Adrenal gland (tissue), 19 donors: ENCODE data around the gene ATP11A. TPM values are rescaled to one million over a fixed set of nuclear protein-coding genes. Genes with fewer than 3 reads are reported as not detected.
A peak's percentile ranks its signal among the peaks of the same experiment; 100 is the strongest.

Experiments
- DNase-seq, 7 donors: peaks; one replicate each; pipeline ENCODE4 v3.0.0-alpha.2; 2019 to 2020
- H3K27ac ChIP-seq, 5 donors: fragments of 200-600 bp; sonication (generic) in 4 of 5; 1 replicate in 3 of 5; 2 replicates in 2 of 5; pipeline versions ENCODE4 v1.5.1 to v1.8.0; 2016 to 2020; ENCODE audit warnings: mild to moderate bottlenecking in 1 of 5
- H3K27me3 ChIP-seq: fragments of 200-600 bp; 2 replicates; pipeline ENCODE4 v1.8.0; 2021
- H3K36me3 ChIP-seq, 2 donors: fragments of 200-600 bp; replicated peaks in 1 of 2; 1 replicate in 1 of 2; 2 replicates in 1 of 2; pipeline versions ENCODE4 v1.5.1 to v1.8.0; 2018 to 2022
- H3K4me1 ChIP-seq, 2 donors: fragments of 200-600 bp; replicated peaks in 1 of 2; 1 replicate in 1 of 2; 2 replicates in 1 of 2; pipeline versions ENCODE4 v1.5.1 to v1.8.0; 2018 to 2021
- H3K4me3 ChIP-seq, 4 donors: fragments of 200-600 bp; sonication (generic) in 3 of 4; one replicate each; pipeline ENCODE4 v1.5.1; 2016 to 2018
- H3K9me3 ChIP-seq, 3 donors: fragments of 200-600 bp; sonication (generic) in 1 of 3; replicated peaks in 1 of 3; 1 replicate in 2 of 3; 2 replicates in 1 of 3; pipeline versions ENCODE4 v1.5.1 to v1.8.0; 2016 to 2021
- CTCF ChIP-seq, 6 experiments: fragments of 450-650 bp in 4 of 6; fragments of 200-600 bp in 2 of 6; sonication (generic) in 1 of 6; IDR thresholded peaks; 1 replicate in 5 of 6; 2 replicates in 1 of 6; pipeline versions ENCODE4 v1.5.1 to v1.8.0; 2016 to 2021; ENCODE audit warnings: antibody characterized with exemption in 6 of 6, mild to moderate bottlenecking in 2 of 6, moderate library complexity in 1 of 6
- POLR2A ChIP-seq, 2 donors: fragments of 450-650 bp; IDR thresholded peaks; one replicate each; pipeline ENCODE4 v1.6.1; 2017; ENCODE audit warnings: antibody characterized with exemption in 2 of 2, mild to moderate bottlenecking in 2 of 2, moderate library complexity in 1 of 2
- WGBS, 4 donors: extraction: QIAGEN DNeasy Blood & Tissue Kit in 2 of 4; methylation state at CpG; one replicate each; pipeline versions ENCODE4 v1.1.5 to v1.1.7; 2013 to 2017; 5-methylcytosine and 5-hydroxymethylcytosine counted together
- intact Hi-C, 2 donors: fragments of 100-400 bp; cut with DNase I; formaldehyde crosslinking; loops; one replicate each; pipeline versions ENCODE4 v1.14.1 to v1.15.0; 2022 to 2023
- long read RNA-seq, 10 donors: library from polyadenylated mRNA in 3 of 10; unstranded in 2 of 10; stranded (forward) in 1 of 10; transcript quantifications; one replicate each; pipeline ENCODE4 v2.0.0 and lab custom pipeline, GENCODE V29; 2021 to 2026
- polyA plus RNA-seq, 3 donors: library from polyadenylated mRNA; stranded (reverse); fragments of 200-250 nt in 2 of 3; fragments of 350-450 nt in 1 of 3; fragmentation: Illumina TruSeq in 1 of 3; extraction: RNeasy Lipid Tissue Mini Kit (QIAGEN cat#74804) in 1 of 3; gene quantifications; one replicate each; pipeline ENCODE4 v1.2.3, GENCODE V29; 2013 to 2014
- total RNA-seq, 9 donors: library from RNA; depleted of rRNA in 4 of 9; stranded (reverse); fragments of >200 nt in 4 of 9; fragments of 120-200 nt in 1 of 9; fragmentation: NEBNext Ultra II Directional in 1 of 9; extraction: Animal tissue kit (Norgen Biotek cat#: 25700) in 1 of 9; gene quantifications; one replicate each; pipeline versions ENCODE4 v1.1.0 to v1.2.4, GENCODE V29; 2013 to 2023
- donor health status: healthy with polysubstance abuse.
- donor health status: Bipolar disorder and iron deficiency.
- donor health status: DM: yes; HTN: yes; CAD: no.
- donor health status: DM: no; HTN: no; CAD: no.
- donor health status: DM: no; HTN: no; CAD: no.
- donor health status: DM: yes; HTN: yes; CAD: no.

ATP11A gene
- total RNA-seq (10 to 100 TPM; 14.1 to 94.1 (median 35.0) TPM), polyA plus RNA-seq (10 to 100 TPM in 2 of 3 donors, 1 to 10 TPM in 1; 6.0 to 24.7 (median 11.4) TPM)
- long read RNA-seq, donor 1, partial matches to known transcripts: 0 of 4 reads
- long read RNA-seq, donor 1, other reads (novel, unspliced or antisense): 0 of 4 reads
- long read RNA-seq, donor 2, transcript ATP11A-217 (1 exons, 3,542 nt): major isoform, 6 of 7 reads
- long read RNA-seq, donor 2, partial matches to known transcripts: 0 of 7 reads
- long read RNA-seq, donor 2, other reads (novel, unspliced or antisense): 0 of 7 reads
- long read RNA-seq, donor 3, transcript ATP11A-217 (1 exons, 3,542 nt): major isoform, 9 of 9 reads
- long read RNA-seq, donor 3, partial matches to known transcripts: 0 of 9 reads
- long read RNA-seq, donor 3, other reads (novel, unspliced or antisense): 0 of 9 reads
- long read RNA-seq, donor 4, partial matches to known transcripts: 0 of 7 reads
- long read RNA-seq, donor 4, other reads (novel, unspliced or antisense): 7 of 7 reads
- long read RNA-seq, donor 5, partial matches to known transcripts: 0 of 11 reads
- long read RNA-seq, donor 5, other reads (novel, unspliced or antisense): 9 of 11 reads
- long read RNA-seq, donor 6, partial matches to known transcripts: 0 of 5 reads
- long read RNA-seq, donor 6, other reads (novel, unspliced or antisense): 5 of 5 reads
- long read RNA-seq, donor 7, transcript ATP11A-217 (1 exons, 3,542 nt): major isoform, 7 of 7 reads
- long read RNA-seq, donor 7, partial matches to known transcripts: 0 of 7 reads
- long read RNA-seq, donor 7, other reads (novel, unspliced or antisense): 0 of 7 reads
- long read RNA-seq, donor 8, transcript ATP11A-217 (1 exons, 3,542 nt): major isoform, 7 of 7 reads
- long read RNA-seq, donor 8, partial matches to known transcripts: 0 of 7 reads
- long read RNA-seq, donor 8, other reads (novel, unspliced or antisense): 0 of 7 reads
- long read RNA-seq, donor 9, transcript ATP11A-217 (1 exons, 3,542 nt): major isoform, 11 of 11 reads
- long read RNA-seq, donor 9, partial matches to known transcripts: 0 of 11 reads
- long read RNA-seq, donor 9, other reads (novel, unspliced or antisense): 0 of 11 reads
- long read RNA-seq, donor 10, transcript ATP11A-217 (1 exons, 3,542 nt): major isoform, 7 of 7 reads
- long read RNA-seq, donor 10, partial matches to known transcripts: 0 of 7 reads
- long read RNA-seq, donor 10, other reads (novel, unspliced or antisense): 0 of 7 reads

- Histone ChIP-seq H3K27ac (peak within 1 kb of the TSS; percentile 83 to 99 (median 90)), H3K27me3 (no peaks in the 10 kb centered on the region), H3K9me3 (no peaks in the 10 kb centered on the region), H3K4me1 (peaks cover 14 to 21% of the 10 kb centered on the region in 2 donors), H3K36me3 (no peaks in the 10 kb centered on the region), H3K4me3 (peak within 1 kb of the TSS; percentile 64 to 81 (median 78))
- WGBS, 4 donors: 2 to 13% (median 5%) methylated on average over 8 to 95 of the region's 95 CpGs
- intact Hi-C loops: no loop called here
- TF ChIP-seq POLR2A (IDR thresholded peaks at IDR 0.05) (peak; percentile 93 to 99), CTCF (IDR thresholded peaks at IDR 0.05) (peak in 1 of 6 experiments; percentile 12)
- DNase-seq: peak; percentile 92 to 95 (median 94)
Measured at GRCh38 chr13:112689303-112690245, at the start of gene ATP11A. Gene ATP11A, plus strand, starts transcription at chr13:112690038. Its CDS starts 379 bp downstream, at chr13:112690417.

- no peak for DNase-seq
- Histone ChIP-seq H3K27me3 (peaks cover 16% of the 10 kb centered on the region), H3K9me3 (no peaks in the 10 kb centered on the region), H3K4me3 (no peak overlapping the region), H3K4me1 (no peaks in the 10 kb centered on the region), H3K27ac (no peak overlapping the region), H3K36me3 (no peaks in the 10 kb centered on the region)
- intact Hi-C loops: loop anchor here in 1 of 2 donors (2.0 kb wide), 1 partner anchor 233 kb away; no protein-coding TSS in a partner anchor
- WGBS, 4 donors: 78 to 83% (median 80%) methylated on average over 19 of the region's 19 CpGs
- no peak for TF ChIP-seq POLR2A (IDR thresholded peaks at IDR 0.05)
- TF ChIP-seq CTCF (IDR thresholded peaks at IDR 0.05): no peak
Measured at GRCh38 chr13:112641456-112642089, 48.3 kb upstream of the ATP11A start.

- Histone ChIP-seq H3K4me3 (no peak overlapping the region), H3K9me3 (no peaks in the 10 kb centered on the region), H3K27ac (no peak overlapping the region), H3K4me1 (no peaks in the 10 kb centered on the region), H3K27me3 (peaks cover 16% of the 10 kb centered on the region), H3K36me3 (no peaks in the 10 kb centered on the region)
- DNase-seq: no peak
- intact Hi-C loops: no loop called here
- TF ChIP-seq POLR2A (IDR thresholded peaks at IDR 0.05) (no peak), CTCF (IDR thresholded peaks at IDR 0.05) (no peak)
- 82 to 88% (median 85%) methylated on average over 6 to 13 of the region's 13 CpGs for WGBS, 4 donors
Measured at GRCh38 chr13:112642090-112642460, 47.8 kb upstream of the ATP11A start.
